Cardiac muscle cell (in vitro differentiated cells and primary cell): Measurements from ENCODE around the gene SON. TPM values are rescaled to one million over a fixed set of nuclear protein-coding genes. Genes with fewer than 3 reads are reported as not detected.
"Not testable (repeated sequence)": the region's sequence is repeated elsewhere in the genome, so short reads cannot be mapped to it uniquely, and the experiment has no call there.

ENCODE experiments used
- DNase-seq, 2 donors: peaks; one replicate each; pipeline versions ENCODE4 v3.0.0 to v3.0.0-alpha.2; 2010 to 2017; ENCODE audit warnings: low read depth in 1 of 2, low spot score in 1 of 2
- H3K27ac ChIP-seq: fragments of 200-600 bp; sonication (generic); 2 replicates; pipeline ENCODE4 v1.5.1; 2016
- H3K27me3 ChIP-seq: fragments of 200-600 bp; sonication (generic); 2 replicates; pipeline ENCODE4 v1.6.0; 2016; ENCODE audit warnings: control low read depth
- H3K36me3 ChIP-seq: fragments of 200-600 bp; sonication (generic); 2 replicates; pipeline ENCODE4 v1.5.1; 2016; ENCODE audit warnings: control low read depth
- H3K4me1 ChIP-seq: fragments of 200-600 bp; sonication (generic); 2 replicates; pipeline ENCODE4 v1.8.1; 2017; ENCODE audit warnings: low read depth, mild to moderate bottlenecking, mixed run types
- H3K4me3 ChIP-seq: fragments of 200-600 bp; sonication (generic); 2 replicates; pipeline ENCODE4 v1.5.1; 2016; ENCODE audit warnings: mild to moderate bottlenecking
- H3K9me3 ChIP-seq: fragments of 200-600 bp; sonication (generic); 2 replicates; pipeline ENCODE4 v1.5.1; 2017; ENCODE audit warnings: low read depth, mild to moderate bottlenecking, control low read depth
- CTCF ChIP-seq: IDR thresholded peaks from 2 replicates; pipeline ENCODE4 v1.5.1; 2012; ENCODE audit warnings: low read depth, mild to moderate bottlenecking, low read length
- polyA plus RNA-seq: library from polyadenylated mRNA; unstranded; fragments of >200 nt; fragmentation: Nextera tagmentation; extraction: Ambion mirVana; gene quantifications from 2 replicates; pipeline ENCODE4 v1.2.1, GENCODE V29; 2016
- total RNA-seq: library from RNA; depleted of rRNA; stranded (reverse); fragments of >200 nt; gene quantifications from 2 replicates; pipeline ENCODE4 v1.2.3, GENCODE V29; 2016

The SON gene
- total RNA-seq, result 88.0 and 161 TPM in 2 replicates
- polyA plus RNA-seq, result 314 and 389 TPM in 2 replicates

GRCh38 chr21:33542640-33543504, at the start of gene SON:
SON (plus strand) TSS chr21:33543038; CDS start chr21:33543093, 55 bp downstream.
- Histone ChIP-seq H3K4me3 (peak within 1 kb of the TSS; percentile 93), H3K4me1 (peaks cover 20% of the 10 kb centered on the region), H3K27ac (peak within 1 kb of the TSS; percentile 97), H3K27me3 (no peaks in the 10 kb centered on the region), H3K36me3 (peaks cover 17% of the 10 kb centered on the region), H3K9me3 (no peaks in the 10 kb centered on the region)
- TF ChIP-seq CTCF, result no peak
- DNase-seq, result peak; percentile 99

GRCh38 chr21:33493756-33494155, 49.1 kb upstream of the SON start:
- no peak for DNase-seq
- no peaks in the 10 kb centered on the region for H3K27me3 ChIP-seq
- TF ChIP-seq CTCF, result no peak
- H3K27ac ChIP-seq, result no peak overlapping the region
- H3K4me3 ChIP-seq, result no peak overlapping the region
- H3K9me3 ChIP-seq, result no peaks in the 10 kb centered on the region
- peaks cover 3% of the 10 kb centered on the region for H3K4me1 ChIP-seq
- no peaks in the 10 kb centered on the region for H3K36me3 ChIP-seq

- H3K27ac ChIP-seq, result no peak overlapping the region
- H3K9me3 ChIP-seq, result no peaks in the 10 kb centered on the region
- no peak for DNase-seq
- H3K4me3 ChIP-seq, result no peak overlapping the region
- peaks cover 2% of the 10 kb centered on the region for H3K4me1 ChIP-seq
- H3K27me3 ChIP-seq, result no peaks in the 10 kb centered on the region
- H3K36me3 ChIP-seq, result no peaks in the 10 kb centered on the region
- no peak for TF ChIP-seq CTCF
Observed at GRCh38 chr21:33495743-33496142, 47.1 kb upstream of the SON start.

GRCh38 chr21:33496345-33496744, 46.5 kb upstream of the SON start:
- no peak for TF ChIP-seq CTCF
- Histone ChIP-seq H3K27ac (no peak overlapping the region), H3K9me3 (no peaks in the 10 kb centered on the region), H3K27me3 (no peaks in the 10 kb centered on the region), H3K4me1 (no peaks in the 10 kb centered on the region), H3K36me3 (no peaks in the 10 kb centered on the region), H3K4me3 (no peak overlapping the region)
- no peak for DNase-seq

- no peak for TF ChIP-seq CTCF
- Histone ChIP-seq H3K27ac (no peak overlapping the region), H3K27me3 (no peaks in the 10 kb centered on the region), H3K9me3 (no peaks in the 10 kb centered on the region), H3K4me1 (no peaks in the 10 kb centered on the region), H3K36me3 (peaks cover 14% of the 10 kb centered on the region), H3K4me3 (no peak overlapping the region)
- DNase-seq, result no peak
Observed at GRCh38 chr21:33505833-33506232, 37.0 kb upstream of the SON start.

GRCh38 chr21:33507003-33507402, 35.8 kb upstream of the SON start:
- not testable (repeated sequence) for H3K27me3 ChIP-seq, H3K4me3 ChIP-seq, H3K27ac ChIP-seq, H3K4me1 ChIP-seq, H3K9me3 ChIP-seq, DNase-seq
- H3K36me3 ChIP-seq, result peaks cover 24% of the 10 kb centered on the region
